B cell (primary cell): ENCODE measurements around the gene ARHGEF4. TPM values are rescaled to one million over a fixed set of nuclear protein-coding genes. Genes with fewer than 3 reads are reported as not detected.

Experiments used
- ATAC-seq: fragments of 200-7000 bp; cut with Tn5 transposase; one replicate; pipeline ENCODE4 v1.10.0; 2021; ENCODE audit warnings: low read depth, mild to moderate bottlenecking, moderate number of reproducible peaks, moderate library complexity
- CTCF ChIA-PET: fragments of 350-600 bp; sonication (Branson Sonifier 250); formaldehyde crosslinking; loops from one replicate; lab custom pipeline; 2021; ENCODE audit warnings: antibody characterized with exemption, inconsistent platforms; lab: Charles Lee
- POLR2A ChIA-PET: fragments of 350-600 bp; sonication (Branson Sonifier 250); formaldehyde crosslinking; loops from one replicate; lab custom pipeline; 2021; ENCODE audit warnings: antibody characterized with exemption; lab: Charles Lee
- DNase-seq: peaks from one replicate; pipeline ENCODE4 v3.0.0; 2013
- H2AFZ ChIP-seq: 2 replicates; pipeline ENCODE4 v1.6.1; 2012; ENCODE audit warnings: mild to moderate bottlenecking, low read depth, low read length; ENCODE audit not compliant: insufficient read depth, poor library complexity, severe bottlenecking
- H3K27ac ChIP-seq, 2 donors: 1 replicate in 1 of 2; 2 replicates in 1 of 2; pipeline ENCODE4 v1.5.1; 2012 to 2013; ENCODE audit warnings: low read length in 2 of 2, mild to moderate bottlenecking in 2 of 2, moderate library complexity in 1 of 2
- H3K27me3 ChIP-seq, 4 experiments: fragments of 200-600 bp in 1 of 4; sonication (generic) in 1 of 4; replicated peaks in 1 of 4; 1 replicate in 2 of 4; 2 replicates in 2 of 4; pipeline versions ENCODE4 v1.6.1 to v1.7.0; 2013 to 2016; ENCODE audit warnings: low read length in 3 of 4, mild to moderate bottlenecking in 2 of 4, mixed read lengths in 1 of 4, moderate library complexity in 1 of 4; ENCODE audit not compliant: insufficient read depth in 4 of 4, control insufficient read depth in 3 of 4; ENCODE audit errors: control extremely low read depth in 1 of 4
- H3K36me3 ChIP-seq, 2 experiments: replicated peaks in 1 of 2; 1 replicate in 1 of 2; 2 replicates in 1 of 2; pipeline versions ENCODE4 v1.6.1 to v1.7.1; 2013; ENCODE audit warnings: low read length in 1 of 2; ENCODE audit not compliant: insufficient read depth in 2 of 2, control insufficient read depth in 1 of 2; ENCODE audit errors: control extremely low read depth in 1 of 2, extremely low read depth in 1 of 2
- H3K4me1 ChIP-seq, 2 donors: fragments of 200-600 bp in 1 of 2; sonication (generic) in 1 of 2; 1 replicate in 1 of 2; 2 replicates in 1 of 2; pipeline versions ENCODE4 v1.5.1 to v1.6.1; 2013 to 2017; ENCODE audit warnings: low read length in 2 of 2; ENCODE audit not compliant: control insufficient read depth in 2 of 2, insufficient read depth in 2 of 2
- H3K4me2 ChIP-seq: replicated peaks from 2 replicates; pipeline ENCODE3; 2012; ENCODE audit warnings: mild to moderate bottlenecking, low read depth, low read length; ENCODE audit not compliant: poor library complexity, severe bottlenecking
- H3K4me3 ChIP-seq, 5 experiments: fragments of 200-600 bp in 1 of 5; sonication (generic) in 1 of 5; 1 replicate in 3 of 5; 2 replicates in 2 of 5; pipeline versions ENCODE4 v1.5.1 to v1.7.0; 2011 to 2016; ENCODE audit warnings: low read length in 4 of 5, mild to moderate bottlenecking in 4 of 5, low read depth in 2 of 5, control low read depth in 1 of 5, moderate library complexity in 1 of 5; ENCODE audit not compliant: insufficient read depth in 1 of 5; ENCODE audit errors: control extremely low read depth in 1 of 5, extremely low read depth in 1 of 5
- H3K79me2 ChIP-seq: fragments of 200-600 bp; sonication (generic); one replicate; pipeline ENCODE4 v1.6.0; 2016; ENCODE audit warnings: low read length; ENCODE audit not compliant: control insufficient read depth, insufficient read depth
- H3K9ac ChIP-seq: fragments of 200-600 bp; sonication (generic); 2 replicates; pipeline ENCODE4 v1.6.1; 2017; ENCODE audit warnings: mild to moderate bottlenecking, low read length, moderate library complexity
- H3K9me3 ChIP-seq, 3 donors: one replicate each; pipeline versions ENCODE4 v1.6.1 to v1.7.1; 2013; ENCODE audit warnings: low read length in 2 of 3; ENCODE audit not compliant: control insufficient read depth in 2 of 3, insufficient read depth in 1 of 3; ENCODE audit errors: control extremely low read depth in 1 of 3
- H4K20me1 ChIP-seq: 2 replicates; pipeline ENCODE4 v1.6.0; 2012; ENCODE audit warnings: mild to moderate bottlenecking, low read length; ENCODE audit not compliant: insufficient read depth, control insufficient read depth, poor library complexity, severe bottlenecking
- H3K27ac Mint-ChIP-seq: one replicate; pipeline ENCODE4 v1.8.0; 2021; ENCODE audit warnings: mixed read lengths
- H3K27me3 Mint-ChIP-seq: one replicate; pipeline ENCODE4 v1.8.0; 2021; ENCODE audit warnings: mixed read lengths
- H3K4me1 Mint-ChIP-seq: one replicate; pipeline ENCODE4 v1.8.0; 2021; ENCODE audit warnings: mixed read lengths
- H3K4me3 Mint-ChIP-seq: one replicate; pipeline ENCODE4 v1.8.0; 2021; ENCODE audit warnings: mixed read lengths
- H3K9me3 Mint-ChIP-seq: one replicate; pipeline ENCODE4 v1.8.0; 2022; ENCODE audit warnings: mixed read lengths; ENCODE audit not compliant: insufficient read depth
- CTCF ChIP-seq: fragments of 200-600 bp; IDR thresholded peaks from one replicate; pipeline ENCODE4 v1.8.0; 2022; ENCODE audit warnings: antibody characterized with exemption, mild to moderate bottlenecking
- EZH2 ChIP-seq: IDR thresholded peaks from 2 replicates; pipeline ENCODE4 v1.6.1; 2012; ENCODE audit warnings: borderline replicate concordance, low read depth, mild to moderate bottlenecking, moderate library complexity, low read length; ENCODE audit not compliant: insufficient read depth, poor library complexity, severe bottlenecking
- WGBS: methylation state at CpG from one replicate; pipeline ENCODE4 v1.1.5; 2013; ENCODE audit warnings: missing lambda C conversion rate; ENCODE audit not compliant: insufficient coverage; 5-methylcytosine and 5-hydroxymethylcytosine counted together
- intact Hi-C: fragments of 100-400 bp; cut with micrococcal nuclease; formaldehyde crosslinking; loops from one replicate; pipeline ENCODE4 v1.10.0; 2022
- polyA plus RNA-seq: library from polyadenylated mRNA; depleted of rRNA; stranded (reverse); fragments of >200 nt; gene quantifications from 2 replicates; pipeline ENCODE4 v1.2.3, GENCODE V29; 2012
- total RNA-seq, 2 donors: library from RNA; stranded (reverse); fragments of 120-200 nt in 1 of 2; gene quantifications; 1 replicate in 1 of 2; 2 replicates in 1 of 2; pipeline versions ENCODE4 v1.2.3 to v1.2.4, GENCODE V29; 2013 to 2022

ARHGEF4 gene
- total and polyA plus RNA-seq, 2 donors (not counting 1 experiment from before 2014, with no cell fraction given), result 2.1 TPM; not detected in 1

GRCh38 chr2:130882991-130883390, 46.3 kb downstream of the ARHGEF4 start:
- Mint-ChIP-seq H3K27me3 (peaks cover 15% of the 10 kb centered on the region), H3K4me3 (no peak overlapping the region), H3K27ac (no peak overlapping the region), H3K4me1 (no peaks in the 10 kb centered on the region), H3K9me3 (no peaks in the 10 kb centered on the region)
- no peak overlapping the region for H3K9ac ChIP-seq
- ChIA-PET POLR2A (no interaction called here), CTCF (interaction anchor here (1.3 kb wide), 1 partner anchor 11 kb away, joined by 3 read pairs; no protein-coding TSS in a partner anchor)
- H3K4me1 ChIP-seq, result no peaks in the 10 kb centered on the region
- H3K36me3 ChIP-seq, result no peaks in the 10 kb centered on the region
- no peaks in the 10 kb centered on the region for H3K79me2 ChIP-seq
- ATAC-seq (no peak), DNase-seq (no peak)
- H3K9me3 ChIP-seq, result no peaks in the 10 kb centered on the region
- no peak overlapping the region for H3K4me3 ChIP-seq
- no peak for TF ChIP-seq EZH2
- no peak for TF ChIP-seq CTCF
- WGBS, result 95% methylated on average over 3 of the region's 6 CpGs
- H3K4me2 ChIP-seq, result no peak overlapping the region
- H2AFZ ChIP-seq, result no peak overlapping the region
- intact Hi-C loops, result no loop called here
- no peak overlapping the region for H3K27ac ChIP-seq
- H3K27me3 ChIP-seq, result no peaks in the 10 kb centered on the region
- no peaks in the 10 kb centered on the region for H4K20me1 ChIP-seq

GRCh38 chr2:130883496-130883895, 46.8 kb downstream of the ARHGEF4 start:
- no peak for ATAC-seq
- intact Hi-C loops, result no loop called here
- POLR2A ChIA-PET, result no interaction called here

More at GRCh38 chr2:130883496-130883895, 46.8 kb downstream of the ARHGEF4 start:
- Mint-ChIP-seq H3K9me3 (no peaks in the 10 kb centered on the region), H3K27ac (no peak overlapping the region), H3K4me3 (no peak overlapping the region), H3K27me3 (peaks cover 16% of the 10 kb centered on the region), H3K4me1 (no peaks in the 10 kb centered on the region)
- H3K36me3 ChIP-seq, result no peaks in the 10 kb centered on the region
- no peaks in the 10 kb centered on the region for H3K9me3 ChIP-seq
- H3K27ac ChIP-seq, result no peak overlapping the region
- no peaks in the 10 kb centered on the region for H4K20me1 ChIP-seq
- H3K27me3 ChIP-seq, result no peaks in the 10 kb centered on the region
- no peak overlapping the region for H3K4me3 ChIP-seq
- H3K79me2 ChIP-seq, result no peaks in the 10 kb centered on the region
- no peak for TF ChIP-seq EZH2
- no peak for TF ChIP-seq CTCF
- DNase-seq, result no peak
- no peak overlapping the region for H2AFZ ChIP-seq
- CTCF ChIA-PET, result interaction anchor here (0.7 to 1.3 kb wide), 2 partner anchors 10 to 11 kb away, joined by 3 read pairs; no protein-coding TSS in a partner anchor
- H3K9ac ChIP-seq, result no peak overlapping the region
- no peak overlapping the region for H3K4me2 ChIP-seq
- no peaks in the 10 kb centered on the region for H3K4me1 ChIP-seq
- 88% methylated on average over 3 of the region's 4 CpGs for WGBS
